GM12864 (cell line): ENCODE results near the gene LTBP2.

Source experiments
- DNase-seq: peaks from one replicate; pipeline ENCODE4 v3.0.0-alpha.2; 2011; ENCODE audit warnings: low read depth
- H3K4me3 ChIP-seq: 2 replicates; pipeline ENCODE4 v1.5.1; 2011; ENCODE audit warnings: mild to moderate bottlenecking, low read depth, low read length, control low read depth
- CTCF ChIP-seq: IDR thresholded peaks from 2 replicates; pipeline ENCODE4 v1.5.1; 2011; ENCODE audit warnings: low read depth, mild to moderate bottlenecking, moderate library complexity, low read length, control low read depth, inconsistent platforms; ENCODE audit errors: missing control alignments

The LTBP2 gene

GRCh38 chr14:74524076-74524811, 87.8 kb downstream of the LTBP2 start:
- TF ChIP-seq CTCF, result no peak
- DNase-seq, result no peak
- H3K4me3 ChIP-seq, result no peak overlapping the region

- DNase-seq, result no peak
- H3K4me3 ChIP-seq, result no peak overlapping the region
- TF ChIP-seq CTCF, result no peak
Measured at GRCh38 chr14:74522740-74523139, 89.3 kb downstream of the LTBP2 start.

GRCh38 chr14:74521756-74522155, 90.3 kb downstream of the LTBP2 start:
- no peak for TF ChIP-seq CTCF
- DNase-seq, result no peak
- H3K4me3 ChIP-seq, result no peak overlapping the region

GRCh38 chr14:74519316-74520074, 92.5 kb downstream of the LTBP2 start:
- DNase-seq, result no peak
- no peak for TF ChIP-seq CTCF
- no peak overlapping the region for H3K4me3 ChIP-seq

GRCh38 chr14:74518221-74518620, 93.8 kb downstream of the LTBP2 start:
- DNase-seq, result no peak
- H3K4me3 ChIP-seq, result no peak overlapping the region
- no peak for TF ChIP-seq CTCF

GRCh38 chr14:74517731-74518130, 94.3 kb downstream of the LTBP2 start:
- DNase-seq, result no peak
- no peak overlapping the region for H3K4me3 ChIP-seq
- no peak for TF ChIP-seq CTCF
